Measurements from ENCODE around the gene CCNL2. TPM values are rescaled to one million over a fixed set of nuclear protein-coding genes. Genes with fewer than 3 reads are reported as not detected.
A peak's percentile ranks its signal among the peaks of the same experiment; 100 is the strongest.

CCNL2 gene
- total and polyA plus RNA-seq, 2 of the 13 experiments (the other 11 are each of a cell fraction or from before 2014, with no cell fraction given), result 105 to 340 TPM

- ChIA-PET CTCF (ENCODE audit: low intra/inter-chr PET ratio, low total read pairs) (interaction anchor here (1.8 to 1.9 kb wide), 2 partner anchors 23 to 27 kb away, joined by 11 to 13 read pairs; partner anchors contain the start of gene DVL1), POLR2A (interaction anchor here (1.2 to 3.0 kb wide), 9 partner anchors 10 to 62 kb away, joined by 3 to 17 read pairs (median 6); partner anchors contain the start of gene CCNL2)
- Histone ChIP-seq H3K79me2 (ENCODE audit: insufficient read depth, low read length) (peaks cover 19% of the 10 kb centered on the region), H3K27me3 (ENCODE audit: control insufficient read depth in 1 of 2, insufficient read depth in 2 of 2, low read length in 2 of 2) (no peaks in the 10 kb centered on the region; a peak in 1 of 5 replicates), H3K4me2 (ENCODE audit: low read depth, low read length) (0 out of 2 replicates have a peak overlapping the region, but pooled peaks have one; percentile 11), H3K27ac (ENCODE audit: extremely low read length, insufficient read depth, low read length) (no peak overlapping the region), H2AFZ (ENCODE audit: low read length) (no peak overlapping the region), H3K9me3 (ENCODE audit: low read length) (no peaks in the 10 kb centered on the region), H4K20me1 (ENCODE audit: insufficient read depth, low read length) (no peaks in the 10 kb centered on the region), H3K4me1 (ENCODE audit: insufficient read depth, low read length) (peaks cover 36% of the 10 kb centered on the region), H3K4me3 (replicated peaks in 1 of 3; ENCODE audit: insufficient read depth in 1 of 3, low read depth in 2 of 3, low read length in 3 of 3) (no peak overlapping the region), H3K9ac (ENCODE audit: insufficient read depth, low read depth, low read length) (0 out of 2 replicates have a peak overlapping the region, but pooled peaks have one; percentile 32), H3K36me3 (replicated peaks in 1 of 2; ENCODE audit: control insufficient read depth in 1 of 2, insufficient read depth in 2 of 2, low read length in 2 of 2) (peaks cover 0 to 3% of the 10 kb centered on the region in 2 experiments; a peak in 1 of 5 replicates)
- ATAC-seq, result peak; percentile 65
- intact Hi-C loops (cut with micrococcal nuclease; ENCODE audit: unreplicated experiment), result loop anchor here (1.0 kb wide), 1 partner anchor 25 kb away; no protein-coding TSS in a partner anchor
- in situ Hi-C loops (cut with HindIII; ENCODE audit: extremely low pct_ligation_motif_present, low pct_unique_long_range_greater_than_20kb), result no loop called here
- BruUV-seq (replicated peaks), result no TSS peak
- WGBS (ENCODE audit: low lambda C conversion rate), result 92% methylated on average over 4 of the region's 26 CpGs
- FAIRE-seq, result no peak
- DNase-seq (ENCODE audit: low spot score), result peak; percentile 47
- TF ChIP-seq CTCF (CRISPR knock-in tag; IDR thresholded peaks at IDR 0.05) (peak; percentile 91), ZNF275 (CRISPR knock-in tag; IDR thresholded peaks at IDR 0.05; ENCODE audit: borderline replicate concordance) (no peak), DDIT3 (CRISPR knock-in tag; IDR thresholded peaks at IDR 0.05) (no peak), MIXL1 (CRISPR knock-in tag; IDR thresholded peaks at IDR 0.05) (no peak), YEATS2 (CRISPR knock-in tag; IDR thresholded peaks at IDR 0.05; ENCODE audit: borderline replicate concordance) (no peak), HMGXB4 (CRISPR knock-in tag; IDR thresholded peaks at IDR 0.05; ENCODE audit: borderline replicate concordance in 1 of 2, low read depth in 1 of 2) (peak in 1 of 2 experiments; percentile 74; a peak in 2 of 4 replicates), ISL2 (CRISPR knock-in tag; IDR thresholded peaks at IDR 0.05) (0 out of 2 replicates have a peak, but pooled peaks have one; percentile 41), STAG1 (CRISPR knock-in tag; IDR thresholded peaks at IDR 0.05) (peak; percentile 71), ZNF142 (CRISPR knock-in tag; IDR thresholded peaks at IDR 0.05) (0 out of 2 replicates have a peak, but pooled peaks have one; percentile 43)
These were observed 27.1 kb downstream of the CCNL2 start for GRCh38 chr1:1371746-1372711.
